Embryonic facial prominence (tissue), 1 donor: ENCODE measurements around the gene VPS29.
"Not testable (repeated sequence)": the region's sequence is repeated elsewhere in the genome, so short reads cannot be mapped to it uniquely, and the experiment has no call there.

Source experiments
- DNase-seq: peaks from one replicate; pipeline ENCODE4 v3.0.0-alpha.2; 2016; ENCODE audit errors: extremely low spot score

VPS29 gene

GRCh38 chr12:110520876-110521712 lies 19.2 kb upstream of the VPS29 start:
- not testable (repeated sequence) for DNase-seq

GRCh38 chr12:110518014-110518413 lies 16.1 kb upstream of the VPS29 start:
- not testable (repeated sequence) for DNase-seq

- DNase-seq = no peak
These were observed 15.1 kb upstream of the VPS29 start for GRCh38 chr12:110516995-110517394.

- no peak for DNase-seq
These were observed 12.5 kb upstream of the VPS29 start for GRCh38 chr12:110514363-110514762.

GRCh38 chr12:110513842-110514241 lies 11.9 kb upstream of the VPS29 start:
- DNase-seq = no peak

- no peak for DNase-seq
These were observed 6.2 kb upstream of the VPS29 start for GRCh38 chr12:110508071-110508586.

GRCh38 chr12:110505332-110505731 lies 3.4 kb upstream of the VPS29 start:
- no peak for DNase-seq

GRCh38 chr12:110503432-110503831 lies 1.5 kb upstream of the VPS29 start:
- DNase-seq = no peak

- no peak for DNase-seq
These were observed 536 bp downstream of the VPS29 start for GRCh38 chr12:110501399-110501751.

GRCh38 chr12:110498984-110499706 lies 2.8 kb downstream of the VPS29 start:
- no peak for DNase-seq

- DNase-seq = no peak
These were observed 26.5 kb downstream of the VPS29 start for GRCh38 chr12:110475426-110475825.

- DNase-seq = peak; percentile 98
These were observed 33.5 kb downstream of the VPS29 start, which contains the start of the genes FAM216A and GPN3 for GRCh38 chr12:110468214-110469048. FAM216A (plus strand) TSS chr12:110468845; CDS start chr12:110468876, 31 bp downstream. GPN3 (minus strand) TSS chr12:110468257; CDS start chr12:110468203, 54 bp downstream.

GRCh38 chr12:110467847-110468213 lies 34.1 kb downstream of the VPS29 start:
- no peak for DNase-seq

GRCh38 chr12:110466791-110467190 lies 35.1 kb downstream of the VPS29 start:
- DNase-seq = no peak

GRCh38 chr12:110465765-110466164 lies 36.1 kb downstream of the VPS29 start:
- not testable (repeated sequence) for DNase-seq

GRCh38 chr12:110465024-110465423 lies 36.9 kb downstream of the VPS29 start:
- DNase-seq = no peak

- not testable (repeated sequence) for DNase-seq
These were observed 40.7 kb downstream of the VPS29 start for GRCh38 chr12:110461189-110461588.

- no peak for DNase-seq
These were observed 43.2 kb downstream of the VPS29 start for GRCh38 chr12:110458756-110459155.

- no peak for DNase-seq
These were observed 48.2 kb downstream of the VPS29 start for GRCh38 chr12:110453569-110454296.

- DNase-seq = no peak
These were observed 50.6 kb downstream of the VPS29 start for GRCh38 chr12:110451263-110451662.
